K562 (cell line): Measurements from ENCODE around the gene IL1RN. TPM values are rescaled to one million over a fixed set of nuclear protein-coding genes. Genes with fewer than 3 reads are reported as not detected.
A peak's percentile ranks its signal among the peaks of the same experiment; 100 is the strongest.

Experiments used
- ATAC-seq: fragments of 200-7000 bp; cut with Tn5 transposase; 3 replicates; pipeline ENCODE4 v1.9.1; 2020; ENCODE audit warnings: moderate library complexity
- BruUV-seq: library from RNA; stranded (reverse); fragments of 400-500 nt; replicated peaks from 2 replicates; lab custom pipeline; 2021; lab: Mats Ljungman, UMichigan
- CTCF ChIA-PET: fragments of 300-600 bp; formaldehyde crosslinking; extraction: SDS; loops from one replicate; lab custom pipeline; 2021; ENCODE audit warnings: low intra/inter-chr PET ratio; lab: Yijun Ruan, JAX
- POLR2A ChIA-PET: fragments of 300-600, 350-650 bp; sonication (Branson Sonifier 250); formaldehyde crosslinking; extraction: SDS; loops from one replicate; lab custom pipeline; 2021; ENCODE audit warnings: antibody characterized with exemption, inconsistent platforms; lab: Yijun Ruan, JAX
- DNase-seq, 4 experiments: peaks; one replicate each; pipeline versions ENCODE4 v3.0.0 to v3.0.0-alpha.2; 2011 to 2018; ENCODE audit warnings: low spot score in 3 of 4, mixed read lengths in 3 of 4; ENCODE audit errors: extremely low read depth in 1 of 4
- FAIRE-seq: peaks from 2 replicates; lab custom pipeline; 2011; peaks lifted over from hg19 to GRCh38; lab: Jason Lieb, UNC
- H2AFZ ChIP-seq: 2 replicates; pipeline ENCODE4 v1.6.0; 2011; ENCODE audit warnings: low read depth, low read length, control low read depth, inconsistent platforms
- H3K27ac ChIP-seq: fragments of 200-600 bp; 3 replicates; pipeline ENCODE4 v1.8.0; 2011; ENCODE audit warnings: low read depth, mild to moderate bottlenecking, control low read depth, inconsistent platforms, low read length, moderate library complexity, mixed read lengths; ENCODE audit errors: extremely low read depth
- H3K27me3 ChIP-seq, 2 experiments: fragments of 300-600 bp in 1 of 2; 2 replicates in 1 of 2; 3 replicates in 1 of 2; pipeline versions ENCODE4 v1.6.0 to v1.8.0; 2011; ENCODE audit warnings: inconsistent platforms in 2 of 2, low read length in 2 of 2, mild to moderate bottlenecking in 1 of 2, mixed read lengths in 1 of 2, moderate library complexity in 1 of 2; ENCODE audit not compliant: control insufficient read depth in 2 of 2, insufficient read depth in 2 of 2
- H3K36me3 ChIP-seq: fragments of 300-600 bp; 3 replicates; pipeline ENCODE4 v1.8.0; 2011; ENCODE audit warnings: mild to moderate bottlenecking, low read length, inconsistent platforms; ENCODE audit not compliant: control insufficient read depth, insufficient read depth
- H3K4me1 ChIP-seq, 2 experiments: fragments of 200-600 bp in 1 of 2; replicated peaks in 1 of 2; 2 replicates in 1 of 2; 3 replicates in 1 of 2; pipeline versions ENCODE4 v1.5.1 to v1.8.0; 2011; ENCODE audit warnings: inconsistent platforms in 2 of 2, low read length in 2 of 2, mild to moderate bottlenecking in 1 of 2, mixed read lengths in 1 of 2, moderate library complexity in 1 of 2; ENCODE audit not compliant: control insufficient read depth in 2 of 2, insufficient read depth in 2 of 2
- H3K4me2 ChIP-seq: 2 replicates; pipeline ENCODE4 v1.6.1; 2011; ENCODE audit warnings: low read length, control low read depth, inconsistent platforms, mixed read lengths; ENCODE audit not compliant: insufficient read depth
- H3K4me3 ChIP-seq: fragments of 200-600 bp; sonication (generic), shearing (Covaris generic); 2 replicates; pipeline ENCODE4 v1.5.1; 2016; ENCODE audit warnings: control low read depth, inconsistent platforms
- H3K79me2 ChIP-seq: fragments of 200-600 bp; 3 replicates; pipeline ENCODE4 v1.8.0; 2011; ENCODE audit warnings: low read length, inconsistent platforms; ENCODE audit not compliant: control insufficient read depth, insufficient read depth
- H3K9ac ChIP-seq, 2 experiments: 2 replicates each; pipeline versions ENCODE4 v1.6.0 to v1.6.1; 2011; ENCODE audit warnings: low read depth in 2 of 2, low read length in 2 of 2, control low read depth in 1 of 2, inconsistent platforms in 1 of 2, mild to moderate bottlenecking in 1 of 2, mixed read lengths in 1 of 2; ENCODE audit not compliant: insufficient read depth in 1 of 2
- H3K9me1 ChIP-seq: one replicate; pipeline ENCODE4 v1.6.0; 2011; ENCODE audit warnings: inconsistent platforms, mild to moderate bottlenecking, low read length, moderate library complexity; ENCODE audit not compliant: control insufficient read depth, insufficient read depth
- H3K9me3 ChIP-seq: replicated peaks from 2 replicates; pipeline ENCODE4 v1.5.1; 2011; ENCODE audit warnings: low read depth, low read length, inconsistent platforms; ENCODE audit not compliant: control insufficient read depth, insufficient read depth
- H4K20me1 ChIP-seq: replicated peaks from 2 replicates; pipeline ENCODE4 v1.6.1; 2011; ENCODE audit warnings: low read length, inconsistent platforms, mixed read lengths; ENCODE audit not compliant: control insufficient read depth, insufficient read depth
- L3MBTL2 ChIP-seq: fragments of 450-650 bp; IDR thresholded peaks from 2 replicates; pipeline ENCODE4 v1.6.1; 2016; ENCODE audit warnings: mild to moderate bottlenecking, moderate library complexity
- MTA3 ChIP-seq: fragments of 450-650 bp; formaldehyde crosslinking; IDR thresholded peaks from 2 replicates; pipeline ENCODE4 v1.6.1; 2017; ENCODE audit warnings: mild to moderate bottlenecking, borderline replicate concordance
- NFYB ChIP-seq: IDR thresholded peaks from 2 replicates; pipeline ENCODE4 v1.6.1; 2011; ENCODE audit warnings: mild to moderate bottlenecking, moderate library complexity; ENCODE audit not compliant: insufficient read length; ENCODE audit errors: extremely low read depth
- RBM25 ChIP-seq: fragments of 200-400 bp; formaldehyde crosslinking; IDR thresholded peaks from 2 replicates; pipeline ENCODE4 v1.6.1; 2018; ENCODE audit warnings: low read length, low read depth, moderate library complexity; ENCODE audit not compliant: severe bottlenecking
- WGBS: fragments of 100-300 bp; shearing (Covaris generic); methylation state at CpG from one replicate; pipeline ENCODE4 v1.1.6; 2016; ENCODE audit warnings: low coverage, mixed read lengths; ENCODE audit not compliant: insufficient coverage; ENCODE audit errors: missing lambda C conversion rate; 5-methylcytosine and 5-hydroxymethylcytosine counted together
- in situ Hi-C: fragments of 300-500 bp; cut with MboI; formaldehyde crosslinking; loops from 4 replicates; pipeline ENCODE4 v1.15.0; 2018; ENCODE audit warnings: inconsistent platforms, mixed read lengths
- intact Hi-C: fragments of 100-400 bp; cut with micrococcal nuclease; formaldehyde crosslinking; loops from 2 replicates; pipeline ENCODE4 v1.14.2; 2022
- polyA plus RNA-seq, 8 experiments: library from polyadenylated mRNA; depleted of rRNA in 4 of 8; stranded (reverse) in 5 of 8; unstranded in 3 of 8; fragments of >200 nt; fragmentation: Nextera tagmentation in 2 of 8; fragmentation: Illumina TruSeq in 1 of 8; extraction: Ambion mirVana in 2 of 8; extraction: Trizol in 1 of 8; gene quantifications; 2 replicates each; pipeline versions ENCODE4 v1.2.1 to v1.2.3, GENCODE V29; 2011 to 2014; ENCODE audit warnings: inconsistent platforms in 1 of 8, missing spikeins in 1 of 8
- total RNA-seq, 7 experiments: library from RNA; depleted of rRNA in 6 of 7; stranded (reverse); fragments of >200 nt in 6 of 7; fragmentation: Illumina TruSeq in 2 of 7; extraction: Trizol in 2 of 7; gene quantifications; 2 replicates each; pipeline versions ENCODE4 v1.2.1 to v1.2.3, GENCODE V29; 2011 to 2021; ENCODE audit warnings: low replicate concordance in 1 of 7

IL1RN gene
- total and polyA plus RNA-seq, 9 of the 15 experiments (the other 6 are each of a cell fraction or from before 2014, with no cell fraction given): 0.13 TPM; not detected in 8

DNA sequence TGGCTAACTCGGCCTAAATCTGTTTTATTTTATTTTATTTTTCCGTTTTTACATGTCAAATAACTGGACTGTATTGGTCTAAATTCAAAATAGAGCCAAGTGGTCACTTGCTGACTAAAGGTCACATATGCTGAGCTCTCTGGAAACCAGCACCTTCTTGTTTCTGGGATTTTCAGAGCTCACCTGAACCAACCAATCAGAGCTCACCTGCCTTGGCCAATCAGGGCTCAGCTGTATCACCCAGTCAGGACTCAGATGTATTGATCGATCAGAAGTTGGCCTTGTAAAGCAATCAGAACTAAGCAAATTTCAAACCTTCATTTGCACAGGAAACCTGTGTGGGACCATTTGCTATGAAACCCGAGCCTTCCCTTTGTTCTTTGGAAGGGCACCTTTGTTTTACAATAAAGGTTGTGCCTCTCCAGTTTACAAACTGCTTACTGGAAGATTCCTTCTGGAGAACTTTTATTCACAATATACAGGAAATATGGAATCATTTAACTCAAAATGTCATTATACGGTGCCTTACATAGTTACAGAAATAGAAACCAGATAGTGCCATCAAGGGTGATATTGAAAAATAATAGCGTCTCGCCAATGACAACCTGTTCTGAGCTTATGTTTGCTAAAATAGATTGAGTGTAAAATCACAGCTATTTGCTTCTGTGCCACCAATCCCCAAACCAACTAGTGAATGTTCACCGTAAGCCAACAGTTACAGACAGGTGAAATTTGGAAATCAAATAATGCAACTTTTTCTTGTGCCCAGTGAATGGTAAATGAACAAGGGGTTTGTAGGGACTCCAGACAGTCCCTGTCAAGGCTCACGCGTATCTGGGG, 29.1 kb downstream of the IL1RN start:
- ATAC-seq: peak; percentile 55; the same call in 2 of the 3 replicates
- peak; percentile 56 for FAIRE-seq
- peak overlapping the region in 1 of 2 experiments; percentile 75; a peak in 1 of 4 replicates for H3K9ac ChIP-seq
- peak overlapping the region; percentile 20; the same call in 1 of the 2 replicates for H3K4me3 ChIP-seq
- 53% methylated on average over 10 of the region's 10 CpGs for WGBS
- no peaks in the 10 kb centered on the region for H3K9me3 ChIP-seq
- H2AFZ ChIP-seq: peak overlapping the region; percentile 87
- POLR2A ChIA-PET: interaction anchor here (0.6 kb wide), 2 partner anchors 215 to 1989 kb away, joined by 3 read pairs; no protein-coding TSS in a partner anchor
- no peaks in the 10 kb centered on the region for H3K79me2 ChIP-seq
- BruUV-seq: no TSS peak
- peak; percentile 64 for TF ChIP-seq NFYB
- no peak for TF ChIP-seq L3MBTL2
- TF ChIP-seq RBM25: peak; percentile 49
- TF ChIP-seq MTA3: no peak
- TF ChIP-seq, all 486 proteins: peak for 2
- CTCF ChIA-PET: no interaction called here
- intact Hi-C loops (no loop called here), in situ Hi-C loops (no loop called here)
- Histone ChIP-seq H3K27ac (no peak overlapping the region), H3K9me1 (no peaks in the 10 kb centered on the region), H3K4me1 (peaks cover 0 to 10% of the 10 kb centered on the region in 2 experiments; a peak in 3 of 5 replicates), H3K27me3 (peaks cover 0 to 8% of the 10 kb centered on the region in 2 experiments; a peak in 4 of 5 replicates), H3K4me2 (peak overlapping the region; percentile 57), H4K20me1 (no peaks in the 10 kb centered on the region), H3K36me3 (no peaks in the 10 kb centered on the region)
- DNase-seq: no peak
